Panc1 (cell line): ENCODE results near the gene CLEC20A. TPM values are rescaled to one million over a fixed set of nuclear protein-coding genes. Genes with fewer than 3 reads are reported as not detected.

ENCODE experiments used
- ATAC-seq: fragments of 200-7000 bp; cut with Tn5 transposase; 2 replicates; pipeline ENCODE4 v1.9.1; 2020; ENCODE audit warnings: mild to moderate bottlenecking, moderate library complexity
- BruUV-seq: library from RNA; stranded (reverse); fragments of 400-500 nt; replicated peaks from 2 replicates; lab custom pipeline; 2021; lab: Mats Ljungman, UMichigan
- CTCF ChIA-PET: fragments of 300-600 bp; sonication (Branson Sonifier 250); formaldehyde crosslinking; loops from one replicate; lab custom pipeline; 2022; ENCODE audit warnings: antibody characterized with exemption; lab: Charles Lee
- POLR2A ChIA-PET: fragments of 300-600 bp; sonication (Branson Sonifier 250); formaldehyde crosslinking; loops from one replicate; lab custom pipeline; 2022; ENCODE audit warnings: antibody characterized with exemption; lab: Charles Lee
- DNase-seq: peaks from one replicate; pipeline ENCODE4 v3.0.0-alpha.2; 2010; ENCODE audit warnings: low read depth, low spot score
- H3K27ac ChIP-seq: 2 replicates; pipeline ENCODE4 v1.5.1; 2011; ENCODE audit warnings: mild to moderate bottlenecking, low read length, inconsistent platforms
- H3K27me3 ChIP-seq: fragments of 200-500 bp; sonication (Bioruptor generic); 2 replicates; pipeline ENCODE4 v1.6.0; 2014; ENCODE audit warnings: low read length, inconsistent platforms; ENCODE audit not compliant: control insufficient read depth, insufficient read depth
- H3K36me3 ChIP-seq: fragments of 200-500 bp; sonication (Bioruptor generic); 2 replicates; pipeline ENCODE4 v1.5.1; 2014; ENCODE audit warnings: inconsistent platforms, mild to moderate bottlenecking, low read length, moderate library complexity; ENCODE audit not compliant: control insufficient read depth, insufficient read depth
- H3K4me1 ChIP-seq: 2 replicates; pipeline ENCODE4 v1.5.1; 2011; ENCODE audit warnings: inconsistent platforms, mild to moderate bottlenecking, low read length, moderate library complexity; ENCODE audit not compliant: control insufficient read depth, insufficient read depth
- H3K4me3 ChIP-seq, 2 experiments: 2 replicates each; pipeline ENCODE4 v1.5.1; 2011 to 2012; ENCODE audit warnings: low read depth in 2 of 2, low read length in 2 of 2, mild to moderate bottlenecking in 2 of 2, inconsistent platforms in 1 of 2, moderate library complexity in 1 of 2
- H3K9me3 ChIP-seq: fragments of 200-500 bp; sonication (Bioruptor generic); 2 replicates; pipeline ENCODE4 v1.5.1; 2014; ENCODE audit warnings: low read depth, mild to moderate bottlenecking, inconsistent platforms, low read length, moderate library complexity; ENCODE audit not compliant: control insufficient read depth, insufficient read depth
- POLR2AphosphoS5 ChIP-seq: IDR thresholded peaks from 2 replicates; pipeline ENCODE4 v1.6.1; 2012; ENCODE audit warnings: mild to moderate bottlenecking, low read depth, low read length, moderate library complexity
- SIN3A ChIP-seq: IDR thresholded peaks from 2 replicates; pipeline ENCODE4 v1.6.1; 2012; ENCODE audit warnings: low read depth, mild to moderate bottlenecking, low read length, moderate library complexity, borderline replicate concordance; ENCODE audit not compliant: insufficient read depth
- TCF7L2 ChIP-seq: IDR thresholded peaks from 2 replicates; pipeline ENCODE4 v1.6.1; 2011; ENCODE audit warnings: mild to moderate bottlenecking, low read depth, low read length, inconsistent platforms
- in situ Hi-C: cut with HindIII; loops from 2 replicates; pipeline ENCODE4 v1.10.0; 2016; ENCODE audit warnings: low sequenced_read_pairs, low pct_unique_long_range_greater_than_20kb
- intact Hi-C: fragments of 100-400 bp; cut with micrococcal nuclease; formaldehyde crosslinking; loops from one replicate; pipeline ENCODE4 v1.10.0; 2022; ENCODE audit not compliant: unreplicated experiment
- total RNA-seq: library from RNA; stranded (reverse); gene quantifications from one replicate; pipeline ENCODE4 v1.2.1, GENCODE V29; 2021; ENCODE audit not compliant: unreplicated experiment
- TF ChIP-seq, protein P1 (sequence below), 2 experiments: IDR thresholded peaks; 2 replicates each; pipeline ENCODE4 v1.6.1; 2011 to 2012; ENCODE audit warnings: low read depth in 2 of 2, control low read depth in 1 of 2, low read length in 1 of 2, mild to moderate bottlenecking in 1 of 2, moderate library complexity in 1 of 2; ENCODE audit not compliant: insufficient read depth in 1 of 2
- TF ChIP-seq, protein P2 (sequence below): fragments of 450-650 bp; IDR thresholded peaks from 2 replicates; pipeline ENCODE4 v1.5.1; 2017; ENCODE audit warnings: mild to moderate bottlenecking

Gene CLEC20A
- total RNA-seq, 1 experiment from 2014 or later: not detected

DNA sequence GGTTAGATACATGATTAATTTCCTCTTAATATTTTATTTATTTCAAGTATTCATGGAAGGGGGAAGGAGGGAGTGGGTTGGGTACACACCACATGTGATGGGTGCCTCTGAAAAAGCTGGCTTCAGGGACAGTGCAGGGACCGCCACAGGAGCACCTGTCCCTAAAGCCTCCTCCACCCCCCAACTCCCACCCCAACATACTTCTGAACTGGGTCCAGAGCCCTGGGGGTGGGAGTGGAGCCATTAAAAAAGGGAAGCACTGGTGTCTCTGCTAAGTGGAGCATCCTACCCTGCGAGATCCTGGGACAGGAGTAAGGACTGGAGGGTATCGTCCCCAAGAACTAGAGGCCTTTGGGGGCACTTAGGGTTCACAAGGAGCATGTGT, 5.6 kb upstream of the CLEC20A start:
- TF ChIP-seq SIN3A (no peak), POLR2AphosphoS5 (no peak), TCF7L2 (no peak)
- TF ChIP-seq, protein P1, sequence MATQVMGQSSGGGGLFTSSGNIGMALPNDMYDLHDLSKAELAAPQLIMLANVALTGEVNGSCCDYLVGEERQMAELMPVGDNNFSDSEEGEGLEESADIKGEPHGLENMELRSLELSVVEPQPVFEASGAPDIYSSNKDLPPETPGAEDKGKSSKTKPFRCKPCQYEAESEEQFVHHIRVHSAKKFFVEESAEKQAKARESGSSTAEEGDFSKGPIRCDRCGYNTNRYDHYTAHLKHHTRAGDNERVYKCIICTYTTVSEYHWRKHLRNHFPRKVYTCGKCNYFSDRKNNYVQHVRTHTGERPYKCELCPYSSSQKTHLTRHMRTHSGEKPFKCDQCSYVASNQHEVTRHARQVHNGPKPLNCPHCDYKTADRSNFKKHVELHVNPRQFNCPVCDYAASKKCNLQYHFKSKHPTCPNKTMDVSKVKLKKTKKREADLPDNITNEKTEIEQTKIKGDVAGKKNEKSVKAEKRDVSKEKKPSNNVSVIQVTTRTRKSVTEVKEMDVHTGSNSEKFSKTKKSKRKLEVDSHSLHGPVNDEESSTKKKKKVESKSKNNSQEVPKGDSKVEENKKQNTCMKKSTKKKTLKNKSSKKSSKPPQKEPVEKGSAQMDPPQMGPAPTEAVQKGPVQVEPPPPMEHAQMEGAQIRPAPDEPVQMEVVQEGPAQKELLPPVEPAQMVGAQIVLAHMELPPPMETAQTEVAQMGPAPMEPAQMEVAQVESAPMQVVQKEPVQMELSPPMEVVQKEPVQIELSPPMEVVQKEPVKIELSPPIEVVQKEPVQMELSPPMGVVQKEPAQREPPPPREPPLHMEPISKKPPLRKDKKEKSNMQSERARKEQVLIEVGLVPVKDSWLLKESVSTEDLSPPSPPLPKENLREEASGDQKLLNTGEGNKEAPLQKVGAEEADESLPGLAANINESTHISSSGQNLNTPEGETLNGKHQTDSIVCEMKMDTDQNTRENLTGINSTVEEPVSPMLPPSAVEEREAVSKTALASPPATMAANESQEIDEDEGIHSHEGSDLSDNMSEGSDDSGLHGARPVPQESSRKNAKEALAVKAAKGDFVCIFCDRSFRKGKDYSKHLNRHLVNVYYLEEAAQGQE (IDR thresholded peaks at IDR 0.05; ENCODE audit: insufficient read depth in 1 of 2, low read depth in 2 of 2, low read length in 1 of 2): no peak
- TF ChIP-seq, protein P2, sequence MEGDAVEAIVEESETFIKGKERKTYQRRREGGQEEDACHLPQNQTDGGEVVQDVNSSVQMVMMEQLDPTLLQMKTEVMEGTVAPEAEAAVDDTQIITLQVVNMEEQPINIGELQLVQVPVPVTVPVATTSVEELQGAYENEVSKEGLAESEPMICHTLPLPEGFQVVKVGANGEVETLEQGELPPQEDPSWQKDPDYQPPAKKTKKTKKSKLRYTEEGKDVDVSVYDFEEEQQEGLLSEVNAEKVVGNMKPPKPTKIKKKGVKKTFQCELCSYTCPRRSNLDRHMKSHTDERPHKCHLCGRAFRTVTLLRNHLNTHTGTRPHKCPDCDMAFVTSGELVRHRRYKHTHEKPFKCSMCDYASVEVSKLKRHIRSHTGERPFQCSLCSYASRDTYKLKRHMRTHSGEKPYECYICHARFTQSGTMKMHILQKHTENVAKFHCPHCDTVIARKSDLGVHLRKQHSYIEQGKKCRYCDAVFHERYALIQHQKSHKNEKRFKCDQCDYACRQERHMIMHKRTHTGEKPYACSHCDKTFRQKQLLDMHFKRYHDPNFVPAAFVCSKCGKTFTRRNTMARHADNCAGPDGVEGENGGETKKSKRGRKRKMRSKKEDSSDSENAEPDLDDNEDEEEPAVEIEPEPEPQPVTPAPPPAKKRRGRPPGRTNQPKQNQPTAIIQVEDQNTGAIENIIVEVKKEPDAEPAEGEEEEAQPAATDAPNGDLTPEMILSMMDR: no peak
- Histone ChIP-seq H3K9me3 (no peaks in the 10 kb centered on the region), H3K4me1 (no peaks in the 10 kb centered on the region), H3K27ac (no peak overlapping the region), H3K36me3 (no peaks in the 10 kb centered on the region), H3K27me3 (no peaks in the 10 kb centered on the region), H3K4me3 (no peak overlapping the region)
- CTCF ChIA-PET: interaction anchor here (0.6 to 1.8 kb wide), 3 partner anchors 10 to 202 kb away, joined by 3 to 5 read pairs (median 3); no protein-coding TSS in a partner anchor
- BruUV-seq: no TSS peak
- ATAC-seq: no peak
- POLR2A ChIA-PET: no interaction called here
- in situ Hi-C loops: no loop called here
- DNase-seq: no peak
- intact Hi-C loops: no loop called here

DNA sequence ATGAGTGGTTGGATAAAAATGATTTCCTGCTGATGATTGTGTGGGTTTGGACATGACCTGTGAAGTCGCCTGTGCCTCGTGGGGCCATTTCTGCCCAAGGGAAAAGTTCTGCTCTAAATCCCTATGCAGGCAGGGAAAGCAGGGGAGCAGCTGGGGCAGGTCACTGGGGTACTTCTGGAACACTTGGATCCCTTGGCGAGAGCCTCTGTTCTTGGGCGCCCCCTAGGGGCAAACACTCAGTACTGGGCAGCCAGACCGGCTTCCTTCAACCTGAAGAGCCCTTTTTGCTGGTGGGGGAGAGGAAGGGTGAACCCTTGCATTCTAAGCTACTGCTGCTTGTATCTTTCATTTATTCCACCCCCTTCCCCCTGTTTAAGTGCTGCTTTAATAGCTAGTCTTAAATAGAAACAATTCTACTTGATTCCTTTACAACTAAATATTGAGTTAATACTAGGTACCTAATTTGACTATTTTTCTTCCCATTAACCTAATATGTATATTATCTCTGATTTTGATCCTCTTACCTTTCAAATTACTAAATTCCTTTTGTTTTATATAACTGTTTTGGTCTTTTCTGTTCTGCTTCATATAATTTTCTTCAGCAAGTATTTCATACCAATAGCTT, 5.1 kb upstream of the CLEC20A start:
- H3K36me3 ChIP-seq: no peaks in the 10 kb centered on the region
- CTCF ChIA-PET: interaction anchor here (0.6 to 1.8 kb wide), 4 partner anchors 10 to 202 kb away, joined by 3 to 5 read pairs (median 3); no protein-coding TSS in a partner anchor
- ATAC-seq (peak; percentile 85), DNase-seq (peak; percentile 58)
- POLR2A ChIA-PET: no interaction called here
- H3K27me3 ChIP-seq: no peaks in the 10 kb centered on the region
- in situ Hi-C loops (no loop called here), intact Hi-C loops (no loop called here)
- no peak overlapping the region for H3K27ac ChIP-seq
- no peak overlapping the region for H3K4me3 ChIP-seq
- no peaks in the 10 kb centered on the region for H3K4me1 ChIP-seq
- no TSS peak for BruUV-seq
- TF ChIP-seq POLR2AphosphoS5 (no peak), TCF7L2 (no peak), SIN3A (no peak)
- TF ChIP-seq, protein P1 (IDR thresholded peaks at IDR 0.05; ENCODE audit: insufficient read depth in 1 of 2, low read depth in 2 of 2, low read length in 1 of 2): no peak
- TF ChIP-seq, protein P2: peak; percentile 93
- no peaks in the 10 kb centered on the region for H3K9me3 ChIP-seq
